Stimulated activated CD4-positive, alpha-beta T cell treated with anti-CD3 and anti-CD28 coated beads, Interleukin-15, amount 100 ng/mL, for 1 hour (primary cell): ENCODE measurements around the gene MVK.

Experiments
- DNase-seq, 2 donors: peaks; one replicate each; pipeline ENCODE4 v3.0.0-alpha.2; 2020; ENCODE audit warnings: low read depth in 1 of 2, low spot score in 1 of 2

The MVK gene

DNA sequence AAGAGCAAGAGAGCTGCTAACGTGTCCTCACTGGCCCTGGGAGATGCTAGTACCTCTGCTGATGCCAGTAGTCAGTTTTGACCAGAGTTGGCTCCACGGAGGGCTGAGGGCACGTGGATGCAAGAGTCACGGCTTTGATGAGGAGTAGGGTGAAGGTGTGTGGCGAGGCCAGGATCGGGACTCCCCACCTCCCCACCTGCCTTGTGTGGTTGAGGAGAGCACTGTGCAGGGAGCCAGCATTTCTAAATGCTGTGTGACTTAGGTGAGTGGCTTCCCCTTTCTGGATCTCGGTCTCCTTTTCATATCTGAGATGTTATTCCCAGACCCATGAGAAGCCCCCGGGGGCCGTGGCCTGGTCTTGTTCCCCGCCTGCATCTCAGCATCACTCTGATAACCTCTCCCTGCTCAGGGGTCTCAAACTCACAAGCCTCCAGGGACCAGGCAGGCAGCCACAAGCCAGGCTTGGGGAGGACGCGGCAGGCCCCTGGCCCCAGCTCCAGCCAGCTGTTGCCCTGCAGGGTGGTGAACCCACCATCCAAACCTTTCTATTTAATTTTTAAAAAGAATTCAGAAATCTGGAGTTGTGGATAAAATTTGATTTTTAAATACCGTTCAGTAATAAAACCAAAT lies 32.1 kb downstream of the MVK start:
- no peak for DNase-seq

DNA sequence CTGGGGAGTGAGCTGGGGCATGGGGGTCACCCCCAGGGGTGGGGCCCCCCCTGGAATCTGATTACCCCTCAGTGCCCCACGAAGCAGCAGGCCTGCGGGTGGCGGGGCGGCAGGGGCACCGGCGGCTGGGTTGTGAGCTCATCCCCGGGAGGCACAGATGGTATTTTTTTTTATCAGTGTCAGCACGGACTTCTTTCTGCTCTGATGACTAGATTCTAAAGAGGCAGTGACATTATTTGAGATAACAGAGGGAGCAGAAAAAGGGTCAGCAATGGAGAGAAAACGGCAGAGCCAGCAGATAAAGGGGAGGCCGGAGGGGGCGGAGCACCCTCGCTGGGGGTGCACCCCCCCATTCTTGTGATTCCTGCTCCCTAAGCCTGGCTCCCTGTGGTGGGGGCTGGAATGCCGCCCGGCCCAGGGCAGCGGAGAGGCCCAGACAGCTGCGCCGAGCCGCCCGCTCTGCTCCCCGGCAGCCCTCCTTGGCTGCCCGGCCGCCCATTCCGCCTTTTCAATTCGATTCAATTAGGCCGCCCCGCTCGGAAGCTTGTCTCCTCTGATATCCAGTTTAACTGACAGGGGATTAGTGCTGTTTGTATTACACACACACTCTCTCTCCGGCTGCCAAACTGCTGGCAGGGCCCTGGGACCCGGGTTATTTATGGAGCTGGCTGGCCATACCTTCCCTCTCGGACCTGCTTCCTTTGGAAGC lies 32.9 kb downstream of the MVK start:
- no peak for DNase-seq

DNA sequence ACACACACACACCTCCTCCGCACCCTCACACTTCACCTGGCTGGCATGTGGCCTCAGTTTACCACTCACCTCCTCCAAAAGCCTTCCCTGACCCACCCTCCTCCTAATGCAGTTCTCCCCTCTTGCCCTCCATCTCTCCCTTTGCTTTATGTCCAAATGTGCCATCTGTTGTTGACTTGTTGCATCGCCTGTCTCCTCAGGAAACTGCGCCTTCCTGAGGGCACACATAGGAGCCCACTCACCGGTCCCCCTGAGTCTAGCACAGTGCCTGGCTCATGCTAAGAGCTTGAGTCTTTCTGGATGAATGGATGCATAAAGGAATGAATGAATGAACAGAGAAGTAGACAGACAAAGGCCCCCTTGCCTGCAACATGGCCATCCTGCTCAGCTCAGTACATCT lies 34.0 kb downstream of the MVK start:
- DNase-seq, result no peak

DNA sequence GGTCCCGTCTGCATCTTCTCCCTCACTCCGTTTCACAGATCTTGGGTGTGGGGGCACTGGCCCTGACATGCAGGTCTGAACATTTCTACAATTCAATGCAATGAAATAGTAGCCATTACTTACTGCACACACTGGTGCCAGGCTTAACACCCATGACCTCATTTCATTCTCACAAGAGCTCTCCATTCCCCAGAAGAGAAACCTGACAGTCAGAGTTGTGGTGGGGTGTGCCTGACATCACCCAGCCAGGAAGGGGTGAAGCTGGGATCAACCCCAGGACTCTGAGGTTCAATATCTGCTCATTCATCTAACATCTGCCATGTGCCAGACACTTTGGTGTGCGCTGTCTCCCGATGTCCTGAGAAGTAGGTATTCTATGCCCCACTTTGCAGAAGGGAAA lies 34.7 kb downstream of the MVK start:
- DNase-seq, result no peak

- DNase-seq, result no peak
These were observed 35.2 kb downstream of the MVK start for GRCh38 chr12:109608793-109609192.

DNA sequence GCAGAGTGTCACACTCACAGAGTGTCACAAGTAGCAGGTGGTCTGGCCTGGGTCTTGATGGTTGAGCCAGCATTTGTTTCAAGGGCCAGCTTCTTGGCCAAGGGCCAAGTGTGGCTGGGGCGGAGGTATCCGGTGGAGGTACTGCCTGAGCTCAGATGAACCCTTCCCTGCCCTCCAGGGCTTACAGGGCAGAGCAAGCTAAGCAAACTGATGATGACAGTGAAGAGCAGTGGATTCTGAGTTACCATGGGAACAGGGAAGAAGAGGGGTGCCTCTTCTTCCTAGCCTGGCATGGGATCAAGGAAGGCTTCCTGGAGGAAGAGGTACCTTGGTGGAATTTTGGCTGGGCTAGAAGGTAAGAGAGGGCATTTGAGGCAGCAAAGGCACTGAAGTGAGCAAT lies 35.7 kb downstream of the MVK start:
- no peak for DNase-seq

DNA sequence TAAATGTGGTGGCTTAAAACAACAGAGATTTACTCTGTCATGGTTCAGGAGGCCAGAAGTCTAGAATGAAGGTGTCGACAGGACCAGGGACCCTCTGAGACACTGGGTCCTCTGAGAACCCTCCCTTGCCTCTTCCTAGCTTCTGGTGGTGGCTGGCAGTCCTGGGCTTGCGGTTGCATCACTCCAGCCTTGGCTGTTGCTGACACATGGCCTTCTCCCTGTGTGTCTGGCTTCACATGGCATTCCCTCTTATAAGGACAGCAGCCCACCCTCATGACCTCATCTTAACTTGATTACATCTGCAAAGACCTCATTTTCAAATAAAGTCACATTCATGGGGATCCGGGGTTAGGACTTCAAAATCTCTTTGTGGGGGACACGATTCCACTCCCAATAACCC lies 36.9 kb downstream of the MVK start:
- DNase-seq, result no peak

DNA sequence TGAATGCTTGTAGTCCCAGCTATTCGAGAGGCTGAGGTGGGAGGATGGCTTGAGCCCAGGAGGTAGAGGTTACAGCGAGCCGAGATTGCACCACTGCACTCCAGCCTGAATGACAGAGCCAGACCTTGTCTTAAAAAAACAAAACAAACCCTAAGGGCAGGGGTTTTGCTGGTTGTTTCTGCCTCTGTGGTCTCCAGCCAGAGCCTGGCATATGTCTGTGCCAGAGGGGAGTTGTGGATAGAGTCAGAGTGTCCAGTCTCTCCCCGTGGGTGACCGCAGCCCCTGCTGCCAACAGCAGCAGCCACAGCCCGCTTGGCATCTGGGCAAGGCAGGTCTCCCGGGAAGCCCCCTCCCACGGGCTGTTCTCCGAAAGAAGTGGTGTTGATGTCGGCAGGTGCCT lies 37.6 kb downstream of the MVK start:
- no peak for DNase-seq

GRCh38 chr12:109612003-109612402 lies 38.4 kb downstream of the MVK start:
- no peak for DNase-seq

GRCh38 chr12:109612975-109613502 lies 39.4 kb downstream of the MVK start:
- no peak for DNase-seq

DNA sequence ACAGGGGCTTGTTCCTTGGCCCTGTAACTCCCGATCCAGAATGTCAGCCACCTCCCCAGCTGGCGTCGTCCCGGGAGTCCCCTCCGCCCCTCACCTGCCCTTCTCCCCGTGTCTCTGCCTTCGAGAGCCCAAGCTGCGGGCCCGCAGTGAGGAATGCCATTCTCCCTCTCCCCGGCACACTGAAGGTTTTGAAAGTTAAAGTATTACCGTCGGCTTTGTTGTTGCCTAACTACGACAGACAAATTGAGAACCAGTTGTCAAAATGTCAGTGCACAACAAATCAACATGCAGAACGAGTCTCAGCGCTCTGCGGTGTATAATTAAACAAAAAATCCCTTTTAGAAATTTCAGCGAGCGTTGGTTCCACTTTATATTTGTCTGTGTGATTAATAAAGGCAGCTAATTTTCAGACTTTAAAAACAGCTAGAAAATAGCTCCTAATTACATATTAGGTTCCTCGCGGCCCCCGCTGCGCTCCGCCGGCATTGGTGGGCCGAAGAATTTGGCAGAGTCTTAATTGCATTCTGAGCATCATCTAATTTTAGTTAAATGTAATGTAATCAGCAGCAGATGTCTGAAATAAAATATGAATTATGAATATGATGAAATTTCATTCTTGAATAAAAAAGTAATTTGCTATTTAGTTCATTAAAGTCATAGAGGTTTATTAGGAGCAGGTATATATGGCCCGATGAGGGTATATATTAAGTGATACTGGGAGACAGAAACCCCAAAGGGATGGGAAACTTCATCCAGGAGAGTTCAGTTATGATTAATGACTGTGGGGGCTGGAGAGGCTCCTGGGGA lies 40.3 kb downstream of the MVK start:
- no peak for DNase-seq

- no peak for DNase-seq
These were observed 42.1 kb downstream of the MVK start for GRCh38 chr12:109615556-109616229.

GRCh38 chr12:109617491-109617890 lies 43.9 kb downstream of the MVK start:
- DNase-seq, result no peak

DNA sequence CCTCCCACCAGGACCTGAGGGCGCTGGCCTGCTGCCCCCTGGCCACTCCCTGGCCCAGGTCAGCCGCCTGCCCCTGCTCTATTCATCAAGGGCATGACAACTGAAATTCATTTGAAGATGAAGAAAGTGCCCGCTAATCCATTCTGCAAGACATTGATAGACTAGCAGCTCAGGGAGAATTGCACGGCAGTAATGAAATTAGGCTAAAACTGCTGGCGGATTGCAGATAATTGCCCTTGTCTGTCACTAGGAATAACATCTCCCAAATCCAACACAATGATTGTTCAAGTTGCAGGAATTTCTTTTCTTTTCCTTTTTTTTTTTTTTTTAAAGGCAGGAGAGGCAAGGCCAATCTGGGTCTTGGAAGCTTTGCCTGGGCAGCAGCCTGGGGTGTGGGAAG lies 44.5 kb downstream of the MVK start:
- no peak for DNase-seq

DNA sequence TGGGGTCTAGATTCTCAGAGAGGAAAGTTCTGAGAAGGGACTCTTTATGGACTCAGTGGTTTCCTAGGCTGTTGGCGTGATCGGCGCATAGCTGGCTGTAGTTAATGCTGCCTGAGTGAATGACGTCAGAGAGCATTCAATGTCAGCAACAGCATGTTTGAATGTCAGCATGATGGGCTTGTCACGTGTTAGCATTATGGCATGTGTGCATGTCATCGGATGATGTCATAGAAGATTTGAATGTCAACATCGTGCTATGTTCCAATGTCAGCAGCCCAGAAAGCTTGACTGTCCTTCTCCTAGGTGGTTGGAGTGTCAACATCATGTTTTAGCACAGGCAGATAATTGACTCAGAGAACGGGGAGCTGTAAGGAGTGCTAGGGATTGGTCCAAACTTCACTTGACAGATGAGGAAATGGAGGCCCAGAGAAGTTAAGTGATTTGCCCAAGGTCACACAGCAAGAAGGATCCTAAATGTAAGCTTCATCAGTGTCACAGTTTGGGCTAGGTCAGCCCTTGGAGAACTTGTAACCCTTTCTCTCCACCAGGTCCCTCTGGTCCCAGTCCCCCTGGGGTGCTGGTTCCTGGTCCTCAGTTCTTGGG lies 45.5 kb downstream of the MVK start:
- DNase-seq, result no peak

- no peak for DNase-seq
These were observed 47.7 kb downstream of the MVK start for GRCh38 chr12:109621211-109621694.

DNA sequence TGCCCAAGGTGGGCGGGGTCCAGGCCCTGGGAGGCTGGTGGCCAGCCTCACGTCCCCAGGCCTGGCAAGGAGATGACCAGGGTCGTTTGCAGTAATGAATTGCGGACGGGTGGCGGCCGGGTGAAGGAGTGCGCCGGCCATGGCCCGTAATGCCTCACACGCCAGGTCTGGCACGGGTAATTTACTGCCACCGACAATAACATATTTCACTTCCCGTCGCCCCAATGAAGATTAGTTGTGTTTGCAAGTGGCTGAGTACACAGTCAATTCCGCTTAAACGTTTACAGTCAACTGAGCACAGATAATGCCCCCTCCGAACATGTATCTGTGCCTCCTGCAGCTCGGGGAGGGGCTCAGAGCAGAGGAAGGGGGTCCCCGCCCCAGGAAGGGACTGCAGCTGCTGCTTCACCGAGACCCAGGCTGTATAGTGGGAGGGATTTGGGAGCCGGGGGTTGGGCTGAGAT lies 48.3 kb downstream of the MVK start:
- no peak for DNase-seq

DNA sequence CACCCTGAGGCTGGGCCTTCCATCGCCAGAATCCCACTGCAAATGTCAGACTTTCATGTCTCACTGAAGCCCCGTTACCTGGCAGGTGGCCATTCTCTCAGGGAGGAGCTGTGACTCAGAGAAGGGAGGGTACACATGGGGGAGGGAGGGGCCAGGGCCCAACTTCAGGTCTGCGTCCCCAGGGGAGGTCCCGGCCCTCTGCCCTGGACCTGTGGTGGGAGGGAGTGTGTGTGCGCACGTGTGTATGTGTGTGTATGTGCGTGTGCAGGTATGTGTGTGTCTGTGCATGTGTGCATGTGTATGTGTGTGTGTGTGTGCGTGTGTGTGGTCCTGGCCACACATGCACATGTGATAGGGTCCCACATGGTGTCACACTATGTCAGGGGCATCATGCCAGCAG lies 50.9 kb downstream of the MVK start:
- no peak for DNase-seq

GRCh38 chr12:109625131-109625559 lies 51.6 kb downstream of the MVK start:
- DNase-seq, result no peak

GRCh38 chr12:109625749-109626377 lies 52.3 kb downstream of the MVK start:
- DNase-seq, result no peak
